Neural cell (in vitro differentiated cells): ENCODE data around the gene MAMDC2. TPM values are rescaled to one million over a fixed set of nuclear protein-coding genes. Genes with fewer than 3 reads are reported as not detected.

Experiments used
- H2AFZ ChIP-seq: fragments of 200-600, 300-800 bp; sonication (generic), shearing (Covaris generic); 2 replicates; pipeline ENCODE4 v1.6.0; 2014; ENCODE audit warnings: low read depth, mild to moderate bottlenecking, antibody characterized with exemption, low read length, moderate library complexity
- H3F3A ChIP-seq: fragments of 200-600 bp; shearing (Covaris generic); 2 replicates; pipeline ENCODE4 v1.6.1; 2016; ENCODE audit warnings: mild to moderate bottlenecking, moderate library complexity, mixed read lengths, antibody characterized with exemption, low read length; ENCODE audit not compliant: insufficient read depth, poor library complexity, severe bottlenecking
- H3K27ac ChIP-seq: fragments of 200-600, 300-800 bp; sonication (generic), shearing (Covaris generic); 2 replicates; pipeline ENCODE4 v1.5.1; 2014; ENCODE audit warnings: mild to moderate bottlenecking, low read length, moderate library complexity
- H3K27me3 ChIP-seq: fragments of 300-800, 200-600 bp; sonication (generic), shearing (Covaris generic); 2 replicates; pipeline ENCODE4 v1.6.0; 2014; ENCODE audit warnings: mild to moderate bottlenecking, low read depth, low read length, moderate library complexity; ENCODE audit not compliant: insufficient read depth
- H3K36me3 ChIP-seq: fragments of 300-800, 200-600 bp; sonication (generic), shearing (Covaris generic); 2 replicates; pipeline ENCODE4 v1.5.1; 2014; ENCODE audit warnings: mild to moderate bottlenecking, antibody characterized with exemption, low read length, moderate library complexity; ENCODE audit not compliant: insufficient read depth
- H3K4me2 ChIP-seq: fragments of 300-800, 200-600 bp; sonication (generic), shearing (Covaris generic); 2 replicates; pipeline ENCODE4 v1.6.0; 2014; ENCODE audit warnings: mild to moderate bottlenecking, low read length
- H3K4me3 ChIP-seq: fragments of 300-800, 200-600 bp; sonication (generic), shearing (Covaris generic); 2 replicates; pipeline ENCODE4 v1.5.1; 2014; ENCODE audit warnings: mild to moderate bottlenecking, low read length, moderate library complexity
- H3K79me2 ChIP-seq: fragments of 200-600 bp; shearing (Covaris generic); replicated peaks from 2 replicates; pipeline ENCODE4 v1.6.0; 2014; ENCODE audit warnings: mild to moderate bottlenecking, low read length, moderate library complexity; ENCODE audit not compliant: insufficient read depth
- H3K9ac ChIP-seq: fragments of 300-800, 200-600 bp; sonication (generic), shearing (Covaris generic); 2 replicates; pipeline ENCODE4 v1.6.1; 2016; ENCODE audit warnings: mild to moderate bottlenecking, low read length, mixed read lengths
- H3K9me2 ChIP-seq: fragments of 200-600 bp; shearing (Covaris generic); 2 replicates; pipeline ENCODE4 v1.6.1; 2016; ENCODE audit warnings: mild to moderate bottlenecking, low read length, mixed read lengths; ENCODE audit not compliant: insufficient read depth
- H3K9me3 ChIP-seq: fragments of 200-600, 300-800 bp; sonication (generic), shearing (Covaris generic); 2 replicates; pipeline ENCODE4 v1.6.1; 2016; ENCODE audit warnings: mild to moderate bottlenecking, mixed run types, low read length, moderate library complexity, mixed read lengths
- H4K20me1 ChIP-seq: fragments of 200-600 bp; shearing (Covaris generic); 2 replicates; pipeline ENCODE4 v1.6.1; 2016; ENCODE audit warnings: mild to moderate bottlenecking, mixed run types; ENCODE audit not compliant: insufficient read depth
- EP300 ChIP-seq: fragments of 450-650 bp; conservative IDR thresholded peaks from 2 replicates; pipeline ENCODE4 v1.6.1; 2014; ENCODE audit warnings: antibody characterized with exemption, mild to moderate bottlenecking, moderate library complexity; ENCODE audit not compliant: poor library complexity, severe bottlenecking
- EZH2 ChIP-seq: fragments of 200-600, 300-800 bp; shearing (Covaris generic), sonication (generic); IDR thresholded peaks from 2 replicates; pipeline ENCODE4 v1.6.1; 2014; ENCODE audit warnings: antibody characterized with exemption, low read length, borderline replicate concordance, mild to moderate bottlenecking; ENCODE audit not compliant: insufficient read depth, poor library complexity, severe bottlenecking
- MXI1 ChIP-seq: fragments of 450-650 bp; conservative IDR thresholded peaks from 2 replicates; pipeline ENCODE4 v1.6.1; 2014; ENCODE audit warnings: antibody characterized with exemption, mild to moderate bottlenecking; ENCODE audit not compliant: poor library complexity, severe bottlenecking
- POLR2AphosphoS5 ChIP-seq: IDR thresholded peaks from 2 replicates; pipeline ENCODE4 v1.6.1; 2012
- RAD21 ChIP-seq: fragments of 450-650 bp; conservative IDR thresholded peaks from 2 replicates; pipeline ENCODE4 v1.6.1; 2014; ENCODE audit warnings: antibody characterized with exemption, mild to moderate bottlenecking, moderate library complexity
- SMC3 ChIP-seq: fragments of 450-650 bp; conservative IDR thresholded peaks from 2 replicates; pipeline ENCODE4 v1.6.1; 2014; ENCODE audit warnings: antibody characterized with exemption, mild to moderate bottlenecking, moderate library complexity; ENCODE audit not compliant: poor library complexity
- TAF1 ChIP-seq: IDR thresholded peaks from 2 replicates; pipeline ENCODE4 v1.6.1; 2012; ENCODE audit warnings: low read depth
- polyA plus RNA-seq: library from polyadenylated mRNA; depleted of rRNA; stranded (reverse); fragments of >200 nt; gene quantifications from 2 replicates; pipeline ENCODE4 v1.2.3, GENCODE V29; 2014
- TF ChIP-seq, protein P1 (sequence below): IDR thresholded peaks from 2 replicates; pipeline ENCODE4 v1.6.1; 2012; ENCODE audit warnings: borderline replicate concordance
- TF ChIP-seq, protein P2 (sequence below): fragments of 450-650 bp; IDR thresholded peaks from 2 replicates; pipeline ENCODE4 v1.5.1; 2014; ENCODE audit warnings: antibody characterized with exemption, mild to moderate bottlenecking, moderate library complexity; ENCODE audit not compliant: poor library complexity, severe bottlenecking

Gene MAMDC2
- polyA plus RNA-seq, 1 donor from 2014 or later, result 0.30 TPM

DNA sequence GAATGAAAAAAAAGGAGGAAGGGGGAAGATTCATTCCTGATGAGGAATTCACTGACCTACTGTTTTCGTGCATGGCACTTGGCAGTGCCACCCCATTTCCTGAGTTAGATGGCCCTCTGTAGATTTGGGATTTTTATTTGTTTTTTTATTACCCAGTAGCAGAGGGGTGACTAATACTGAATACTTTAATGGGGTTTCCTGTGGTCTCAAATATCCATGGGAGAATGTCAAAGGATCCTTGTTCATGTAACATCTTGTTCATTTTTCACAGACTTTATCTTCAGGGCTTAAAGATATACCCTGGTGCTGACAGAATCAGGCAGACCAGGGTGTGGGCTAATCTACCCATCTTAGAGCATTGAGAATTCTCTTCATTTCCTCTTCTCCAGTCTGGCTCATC lies 93.0 kb downstream of the MAMDC2 start:
- no peak overlapping the region for H2AFZ ChIP-seq
- no peaks in the 10 kb centered on the region for H3K9me2 ChIP-seq
- H3K36me3 ChIP-seq, result no peaks in the 10 kb centered on the region
- no peaks in the 10 kb centered on the region for H3K79me2 ChIP-seq
- no peaks in the 10 kb centered on the region for H3K9me3 ChIP-seq
- H3K27me3 ChIP-seq, result no peaks in the 10 kb centered on the region
- H3K9ac ChIP-seq, result no peak overlapping the region
- no peaks in the 10 kb centered on the region for H4K20me1 ChIP-seq
- TF ChIP-seq RAD21, result no peak
- TF ChIP-seq MXI1, result no peak
- TF ChIP-seq EP300, result no peak
- TF ChIP-seq SMC3, result no peak
- no peak for TF ChIP-seq EZH2
- TF ChIP-seq, protein P1, sequence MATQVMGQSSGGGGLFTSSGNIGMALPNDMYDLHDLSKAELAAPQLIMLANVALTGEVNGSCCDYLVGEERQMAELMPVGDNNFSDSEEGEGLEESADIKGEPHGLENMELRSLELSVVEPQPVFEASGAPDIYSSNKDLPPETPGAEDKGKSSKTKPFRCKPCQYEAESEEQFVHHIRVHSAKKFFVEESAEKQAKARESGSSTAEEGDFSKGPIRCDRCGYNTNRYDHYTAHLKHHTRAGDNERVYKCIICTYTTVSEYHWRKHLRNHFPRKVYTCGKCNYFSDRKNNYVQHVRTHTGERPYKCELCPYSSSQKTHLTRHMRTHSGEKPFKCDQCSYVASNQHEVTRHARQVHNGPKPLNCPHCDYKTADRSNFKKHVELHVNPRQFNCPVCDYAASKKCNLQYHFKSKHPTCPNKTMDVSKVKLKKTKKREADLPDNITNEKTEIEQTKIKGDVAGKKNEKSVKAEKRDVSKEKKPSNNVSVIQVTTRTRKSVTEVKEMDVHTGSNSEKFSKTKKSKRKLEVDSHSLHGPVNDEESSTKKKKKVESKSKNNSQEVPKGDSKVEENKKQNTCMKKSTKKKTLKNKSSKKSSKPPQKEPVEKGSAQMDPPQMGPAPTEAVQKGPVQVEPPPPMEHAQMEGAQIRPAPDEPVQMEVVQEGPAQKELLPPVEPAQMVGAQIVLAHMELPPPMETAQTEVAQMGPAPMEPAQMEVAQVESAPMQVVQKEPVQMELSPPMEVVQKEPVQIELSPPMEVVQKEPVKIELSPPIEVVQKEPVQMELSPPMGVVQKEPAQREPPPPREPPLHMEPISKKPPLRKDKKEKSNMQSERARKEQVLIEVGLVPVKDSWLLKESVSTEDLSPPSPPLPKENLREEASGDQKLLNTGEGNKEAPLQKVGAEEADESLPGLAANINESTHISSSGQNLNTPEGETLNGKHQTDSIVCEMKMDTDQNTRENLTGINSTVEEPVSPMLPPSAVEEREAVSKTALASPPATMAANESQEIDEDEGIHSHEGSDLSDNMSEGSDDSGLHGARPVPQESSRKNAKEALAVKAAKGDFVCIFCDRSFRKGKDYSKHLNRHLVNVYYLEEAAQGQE, result no peak
- no peak for TF ChIP-seq POLR2AphosphoS5
- TF ChIP-seq TAF1, result no peak
- H3K4me2 ChIP-seq, result no peak overlapping the region
- H3F3A ChIP-seq, result no peaks in the 10 kb centered on the region
- H3K4me3 ChIP-seq, result no peak overlapping the region
- H3K27ac ChIP-seq, result no peak overlapping the region

DNA sequence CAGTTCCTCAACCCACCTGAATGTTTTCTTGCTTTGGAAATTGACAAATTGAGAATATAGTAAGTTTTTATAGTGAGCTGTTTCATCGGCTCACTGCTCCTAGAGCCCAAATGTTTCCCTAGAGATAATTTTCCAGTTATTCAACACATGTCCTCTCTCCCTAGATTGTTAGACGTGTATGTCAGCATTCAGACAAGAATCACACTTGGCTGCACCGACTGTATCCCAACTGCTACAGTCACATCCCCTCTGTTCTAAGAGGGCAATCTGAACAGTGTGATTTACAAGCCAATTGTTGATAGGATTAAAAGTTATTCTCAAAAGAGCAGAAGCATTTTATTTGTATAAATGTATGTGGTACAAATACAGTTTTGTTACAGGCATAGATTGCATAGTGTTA lies 93.9 kb downstream of the MAMDC2 start:
- no peaks in the 10 kb centered on the region for H3K36me3 ChIP-seq
- H3K79me2 ChIP-seq, result no peaks in the 10 kb centered on the region
- H3K4me3 ChIP-seq, result no peak overlapping the region
- no peaks in the 10 kb centered on the region for H3K9me3 ChIP-seq
- H4K20me1 ChIP-seq, result no peaks in the 10 kb centered on the region
- TF ChIP-seq, protein P2, sequence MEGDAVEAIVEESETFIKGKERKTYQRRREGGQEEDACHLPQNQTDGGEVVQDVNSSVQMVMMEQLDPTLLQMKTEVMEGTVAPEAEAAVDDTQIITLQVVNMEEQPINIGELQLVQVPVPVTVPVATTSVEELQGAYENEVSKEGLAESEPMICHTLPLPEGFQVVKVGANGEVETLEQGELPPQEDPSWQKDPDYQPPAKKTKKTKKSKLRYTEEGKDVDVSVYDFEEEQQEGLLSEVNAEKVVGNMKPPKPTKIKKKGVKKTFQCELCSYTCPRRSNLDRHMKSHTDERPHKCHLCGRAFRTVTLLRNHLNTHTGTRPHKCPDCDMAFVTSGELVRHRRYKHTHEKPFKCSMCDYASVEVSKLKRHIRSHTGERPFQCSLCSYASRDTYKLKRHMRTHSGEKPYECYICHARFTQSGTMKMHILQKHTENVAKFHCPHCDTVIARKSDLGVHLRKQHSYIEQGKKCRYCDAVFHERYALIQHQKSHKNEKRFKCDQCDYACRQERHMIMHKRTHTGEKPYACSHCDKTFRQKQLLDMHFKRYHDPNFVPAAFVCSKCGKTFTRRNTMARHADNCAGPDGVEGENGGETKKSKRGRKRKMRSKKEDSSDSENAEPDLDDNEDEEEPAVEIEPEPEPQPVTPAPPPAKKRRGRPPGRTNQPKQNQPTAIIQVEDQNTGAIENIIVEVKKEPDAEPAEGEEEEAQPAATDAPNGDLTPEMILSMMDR, result no peak
- TF ChIP-seq SMC3, result no peak
- H3F3A ChIP-seq, result no peaks in the 10 kb centered on the region
- no peak overlapping the region for H3K27ac ChIP-seq
- H3K9me2 ChIP-seq, result no peaks in the 10 kb centered on the region
- H3K4me2 ChIP-seq, result no peak overlapping the region
- H3K27me3 ChIP-seq, result no peaks in the 10 kb centered on the region
- H2AFZ ChIP-seq, result no peak overlapping the region
- H3K9ac ChIP-seq, result no peak overlapping the region

DNA sequence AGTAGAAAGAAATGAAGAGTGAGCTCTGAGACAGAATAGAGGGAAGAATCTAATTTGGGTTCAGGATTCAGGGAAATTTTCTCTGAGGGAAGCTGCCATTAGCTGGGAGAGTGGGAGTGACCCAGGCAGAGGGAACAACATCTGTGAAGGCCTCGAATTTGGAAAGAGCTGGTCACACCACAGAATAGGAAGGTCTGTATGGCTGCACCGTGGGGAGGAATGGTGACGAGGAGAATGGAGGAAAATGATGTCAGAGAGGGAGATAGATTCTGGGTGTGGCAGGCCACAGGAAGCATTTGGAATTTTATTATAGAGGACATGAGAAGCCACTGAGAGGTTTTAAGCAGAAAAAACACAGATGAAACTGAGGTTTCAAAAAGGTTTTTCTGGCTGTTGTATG lies 98.5 kb downstream of the MAMDC2 start:
- Histone ChIP-seq H3K4me2 (no peak overlapping the region), H3K9ac (no peak overlapping the region), H4K20me1 (no peaks in the 10 kb centered on the region), H3K79me2 (no peaks in the 10 kb centered on the region), H3K27me3 (no peaks in the 10 kb centered on the region), H3K27ac (no peak overlapping the region), H3K9me3 (no peaks in the 10 kb centered on the region), H3F3A (no peaks in the 10 kb centered on the region), H3K36me3 (no peaks in the 10 kb centered on the region), H2AFZ (no peak overlapping the region), H3K9me2 (no peaks in the 10 kb centered on the region), H3K4me3 (no peak overlapping the region)
- TF ChIP-seq RAD21 (no peak), MXI1 (no peak)
